ENCODE data around the gene MTA3.

The MTA3 gene

DNA sequence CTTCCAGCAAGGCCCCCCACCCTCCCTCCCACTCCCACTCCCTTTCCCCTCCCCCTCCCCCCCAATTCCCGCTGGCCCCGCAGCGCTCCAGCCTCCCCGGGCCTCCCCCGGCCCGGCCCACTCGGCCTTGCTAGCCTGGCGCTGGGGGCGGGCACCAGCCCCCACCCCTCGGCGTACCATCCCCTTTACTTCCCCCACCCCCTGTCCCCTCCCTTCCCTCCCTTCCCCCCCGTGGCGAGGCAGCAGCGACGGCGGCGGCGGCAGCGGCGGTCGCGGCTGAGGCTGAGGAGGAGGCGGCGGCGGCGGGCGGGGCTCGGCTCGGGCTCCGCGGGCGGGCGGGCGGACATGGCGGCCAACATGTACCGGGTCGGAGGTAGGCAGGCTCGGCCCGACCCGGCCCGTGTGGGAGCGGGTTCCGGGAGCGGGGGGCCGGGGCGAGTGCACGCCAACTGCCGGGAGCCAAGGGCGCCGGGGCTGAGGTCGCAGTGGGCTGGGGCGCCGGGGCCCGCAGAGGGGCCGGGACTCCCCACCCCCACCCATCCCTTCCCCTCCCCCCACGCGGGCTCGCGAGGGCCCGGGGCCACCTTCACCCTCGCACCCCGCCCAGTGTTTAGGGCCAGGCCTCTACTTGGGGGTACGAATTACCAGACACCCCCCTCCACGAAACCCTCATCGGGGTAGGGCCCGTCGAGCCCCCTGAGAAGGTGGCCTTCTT lies at the start of gene MTA3:
TSS of gene MTA3 (plus strand) at position 232 of the 715 bp plus-strand sequence. CDS start at position 346, 114 bp downstream.
- ATAC-seq (replicated peaks) (peak; percentile 78 to 80), DNase-seq (peak; percentile 35)
- Mint-ChIP-seq H3K27ac (peak within 1 kb of the TSS; percentile 95), H3K9me3 (no peaks in the 10 kb centered on the region), H3K27me3 (no peaks in the 10 kb centered on the region), H3K4me1 (peaks cover 13 to 30% of the 10 kb centered on the region in 2 donors), H3K36me3 (peaks cover 4% of the 10 kb centered on the region in 2 donors), H3K4me3 (peak within 1 kb of the TSS; percentile 87 to 95)

GRCh38 chr2:42519624-42520023 lies 48.8 kb upstream of the MTA3 start:
- DNase-seq (no peak), ATAC-seq (replicated peaks) (no peak)

DNA sequence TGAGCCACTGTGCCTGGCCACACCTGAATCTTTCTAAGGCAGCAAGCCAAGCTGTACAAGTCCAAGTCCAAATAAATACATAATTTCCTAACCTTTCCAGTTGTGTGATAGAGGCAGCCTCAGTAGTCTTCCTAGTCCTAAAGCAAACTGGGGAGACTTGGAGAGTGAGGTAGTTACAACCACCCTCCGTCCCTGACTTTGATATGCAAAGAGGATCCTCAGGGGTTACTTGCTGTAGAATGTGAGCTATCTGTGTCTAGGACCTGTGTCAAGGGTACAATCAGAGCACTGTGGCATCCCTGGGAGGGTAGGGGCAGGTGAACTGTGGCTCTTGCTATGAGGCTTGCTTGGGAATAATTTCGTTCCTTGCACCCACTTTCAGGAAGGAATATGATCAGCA lies 46.4 kb upstream of the MTA3 start:
- Mint-ChIP-seq H3K36me3 (no peaks in the 10 kb centered on the region), H3K4me1 (no peaks in the 10 kb centered on the region), H3K27ac (no peak overlapping the region), H3K9me3 (no peaks in the 10 kb centered on the region), H3K27me3 (no peaks in the 10 kb centered on the region), H3K4me3 (no peak overlapping the region)
- ATAC-seq (replicated peaks) (no peak), DNase-seq (no peak)

More at GRCh38 chr2:42519624-42520023, 48.8 kb upstream of the MTA3 start:
- Mint-ChIP-seq H3K27ac (no peak overlapping the region), H3K27me3 (no peaks in the 10 kb centered on the region), H3K4me1 (no peaks in the 10 kb centered on the region), H3K36me3 (no peaks in the 10 kb centered on the region), H3K4me3 (no peak overlapping the region), H3K9me3 (no peaks in the 10 kb centered on the region)

GRCh38 chr2:42523341-42523740 lies 45.1 kb upstream of the MTA3 start:
- Mint-ChIP-seq H3K4me1 (no peaks in the 10 kb centered on the region), H3K36me3 (no peaks in the 10 kb centered on the region), H3K4me3 (no peak overlapping the region), H3K9me3 (no peaks in the 10 kb centered on the region), H3K27me3 (no peaks in the 10 kb centered on the region), H3K27ac (no peak overlapping the region)
- ATAC-seq (replicated peaks) (no peak), DNase-seq (no peak)

GRCh38 chr2:42532397-42532796 lies 36.0 kb upstream of the MTA3 start:
- Mint-ChIP-seq H3K27me3 (no peaks in the 10 kb centered on the region), H3K27ac (no peak overlapping the region), H3K4me3 (no peak overlapping the region), H3K9me3 (no peaks in the 10 kb centered on the region), H3K36me3 (no peaks in the 10 kb centered on the region), H3K4me1 (no peaks in the 10 kb centered on the region)
- DNase-seq (no peak), ATAC-seq (replicated peaks) (no peak)

DNA sequence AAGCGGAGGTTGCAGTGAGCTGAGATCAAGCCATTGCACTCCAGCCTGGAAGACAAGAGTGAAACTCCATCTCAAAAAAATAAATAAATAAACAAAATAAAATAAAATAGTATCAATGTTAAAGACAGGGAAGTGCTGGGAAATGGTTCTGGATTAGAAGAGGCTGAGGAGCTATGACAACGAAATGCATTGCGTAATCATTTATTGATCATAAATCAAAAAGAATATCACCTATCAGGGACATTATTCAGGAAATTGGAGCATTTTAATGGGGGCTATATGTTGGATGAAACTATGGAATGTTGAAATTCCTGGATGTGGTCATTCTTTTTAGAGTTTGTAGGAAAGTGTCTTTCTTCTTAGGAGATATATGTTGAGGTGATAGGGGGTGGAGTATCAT lies 30.9 kb upstream of the MTA3 start:
- ATAC-seq (replicated peaks), result no peak
- DNase-seq, result no peak
- no peaks in the 10 kb centered on the region for H3K9me3 Mint-ChIP-seq
- H3K4me1 Mint-ChIP-seq, result no peaks in the 10 kb centered on the region
- H3K4me3 Mint-ChIP-seq, result no peak overlapping the region
- H3K27me3 Mint-ChIP-seq, result no peaks in the 10 kb centered on the region
- no peak overlapping the region for H3K27ac Mint-ChIP-seq
- peaks cover 0 to 3% of the 10 kb centered on the region in 2 donors for H3K36me3 Mint-ChIP-seq

DNA sequence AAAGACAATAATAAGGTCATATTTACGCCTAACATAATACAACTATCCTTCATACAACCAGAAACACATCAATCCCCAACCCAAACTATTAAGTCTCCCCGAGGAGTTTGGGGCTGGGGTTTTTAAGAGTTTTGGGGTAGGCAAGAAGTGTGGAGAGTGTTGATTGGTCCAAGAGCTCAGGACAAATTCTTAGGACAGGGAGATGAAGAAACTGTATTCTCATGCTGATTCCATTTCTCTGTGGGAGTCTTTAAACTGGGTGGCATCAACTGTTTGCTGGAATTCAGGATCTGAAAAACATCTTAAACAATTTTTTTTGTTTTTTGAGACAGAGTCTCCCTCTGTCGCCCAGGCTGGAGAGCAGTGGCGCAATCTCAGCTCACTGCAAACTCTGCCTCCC lies 25.6 kb upstream of the MTA3 start:
- Mint-ChIP-seq H3K27ac (no peak overlapping the region), H3K4me1 (peaks cover 7 to 11% of the 10 kb centered on the region in 2 donors), H3K4me3 (no peak overlapping the region), H3K9me3 (no peaks in the 10 kb centered on the region), H3K27me3 (peaks cover 0 to 3% of the 10 kb centered on the region in 2 donors), H3K36me3 (peaks cover 0 to 3% of the 10 kb centered on the region in 2 donors)
- DNase-seq (no peak), ATAC-seq (replicated peaks) (no peak)

GRCh38 chr2:42545023-42545721 lies 23.3 kb upstream of the MTA3 start:
- DNase-seq (no peak), ATAC-seq (replicated peaks) (no peak)
- no peaks in the 10 kb centered on the region for H3K36me3 Mint-ChIP-seq
- H3K9me3 Mint-ChIP-seq, result no peaks in the 10 kb centered on the region
- H3K4me3 Mint-ChIP-seq, result no peak overlapping the region
- no peak overlapping the region for H3K27ac Mint-ChIP-seq
- H3K4me1 Mint-ChIP-seq, result peaks cover 7 to 11% of the 10 kb centered on the region in 2 donors
- H3K27me3 Mint-ChIP-seq, result peaks cover 0 to 4% of the 10 kb centered on the region in 2 donors

GRCh38 chr2:42545841-42546390 lies 22.5 kb upstream of the MTA3 start:
- Mint-ChIP-seq H3K36me3 (no peaks in the 10 kb centered on the region), H3K27me3 (peaks cover 0 to 8% of the 10 kb centered on the region in 2 donors), H3K4me1 (peaks cover 7 to 11% of the 10 kb centered on the region in 2 donors), H3K4me3 (no peak overlapping the region), H3K27ac (no peak overlapping the region), H3K9me3 (no peaks in the 10 kb centered on the region)
- ATAC-seq (replicated peaks), result no peak
- DNase-seq, result no peak

GRCh38 chr2:42547014-42547413 lies 21.4 kb upstream of the MTA3 start:
- Mint-ChIP-seq H3K27me3 (peaks cover 0 to 8% of the 10 kb centered on the region in 2 donors), H3K36me3 (no peaks in the 10 kb centered on the region), H3K4me3 (peak overlapping the region in 1 of 2 donors; percentile 67), H3K27ac (peak overlapping the region; percentile 42), H3K4me1 (peaks cover 7 to 11% of the 10 kb centered on the region in 2 donors), H3K9me3 (no peaks in the 10 kb centered on the region)
- DNase-seq, result no peak
- ATAC-seq (replicated peaks), result peak; percentile 87 to 90

- Mint-ChIP-seq H3K27me3 (peaks cover 0 to 7% of the 10 kb centered on the region in 2 donors), H3K9me3 (no peaks in the 10 kb centered on the region), H3K27ac (no peak overlapping the region), H3K4me1 (peaks cover 7 to 11% of the 10 kb centered on the region in 2 donors), H3K36me3 (no peaks in the 10 kb centered on the region), H3K4me3 (peak overlapping the region in 1 of 2 donors; percentile 67)
- DNase-seq (no peak), ATAC-seq (replicated peaks) (no peak)
These were observed 20.8 kb upstream of the MTA3 start for GRCh38 chr2:42547446-42548295.

GRCh38 chr2:42550870-42551269 lies 17.6 kb upstream of the MTA3 start:
- Mint-ChIP-seq H3K4me3 (no peak overlapping the region), H3K27me3 (peaks cover 0 to 4% of the 10 kb centered on the region in 2 donors), H3K9me3 (no peaks in the 10 kb centered on the region), H3K4me1 (peaks cover 7 to 11% of the 10 kb centered on the region in 2 donors), H3K36me3 (no peaks in the 10 kb centered on the region), H3K27ac (no peak overlapping the region)
- DNase-seq, result no peak
- no peak for ATAC-seq (replicated peaks)

GRCh38 chr2:42554392-42554791 lies 14.0 kb upstream of the MTA3 start:
- Mint-ChIP-seq H3K27me3 (peaks cover 0 to 4% of the 10 kb centered on the region in 2 donors), H3K36me3 (no peaks in the 10 kb centered on the region), H3K9me3 (no peaks in the 10 kb centered on the region), H3K4me1 (no peaks in the 10 kb centered on the region), H3K4me3 (no peak overlapping the region), H3K27ac (no peak overlapping the region)
- ATAC-seq (replicated peaks) (no peak), DNase-seq (no peak)

GRCh38 chr2:42556315-42556890 lies 12.0 kb upstream of the MTA3 start:
- Mint-ChIP-seq H3K4me3 (no peak overlapping the region), H3K27me3 (no peaks in the 10 kb centered on the region), H3K4me1 (no peaks in the 10 kb centered on the region), H3K36me3 (no peaks in the 10 kb centered on the region), H3K9me3 (peaks cover 0 to 2% of the 10 kb centered on the region in 2 donors), H3K27ac (no peak overlapping the region)
- ATAC-seq (replicated peaks) (no peak), DNase-seq (no peak)
